Trophoblast cell (in vitro differentiated cells and primary cell): ENCODE data around the gene SEMA3F.

Experiments
- DNase-seq, 2 donors: peaks; one replicate each; pipeline ENCODE4 v3.0.0-alpha.2; 2016
- H2AFZ ChIP-seq: 2 replicates; pipeline ENCODE4 v1.6.1; 2013; ENCODE audit warnings: low read length, moderate library complexity, mild to moderate bottlenecking; ENCODE audit not compliant: insufficient read depth, poor library complexity
- H2AK5ac ChIP-seq: 2 replicates; pipeline ENCODE4 v1.6.1; 2013; ENCODE audit warnings: mild to moderate bottlenecking, low read length
- H2BK120ac ChIP-seq: 2 replicates; pipeline ENCODE4 v1.6.1; 2013; ENCODE audit warnings: low read length, mild to moderate bottlenecking, moderate library complexity; ENCODE audit not compliant: insufficient read depth, poor library complexity
- H2BK12ac ChIP-seq: 2 replicates; pipeline ENCODE4 v1.6.1; 2013; ENCODE audit warnings: mild to moderate bottlenecking, low read length, moderate library complexity
- H2BK5ac ChIP-seq: 2 replicates; pipeline ENCODE4 v1.6.1; 2013; ENCODE audit warnings: low read length, low read depth, moderate library complexity, mild to moderate bottlenecking; ENCODE audit not compliant: poor library complexity
- H3K14ac ChIP-seq: 2 replicates; pipeline ENCODE4 v1.6.1; 2013; ENCODE audit warnings: mild to moderate bottlenecking, low read length
- H3K18ac ChIP-seq: 2 replicates; pipeline ENCODE4 v1.6.1; 2013; ENCODE audit warnings: mild to moderate bottlenecking, low read length
- H3K23ac ChIP-seq: 2 replicates; pipeline ENCODE4 v1.6.1; 2013; ENCODE audit warnings: low read length
- H3K27ac ChIP-seq: 2 replicates; pipeline ENCODE4 v1.5.1; 2013; ENCODE audit warnings: low read depth, mild to moderate bottlenecking, inconsistent platforms, low read length, moderate library complexity
- H3K27me3 ChIP-seq: 2 replicates; pipeline ENCODE4 v1.6.1; 2013; ENCODE audit warnings: inconsistent platforms, mild to moderate bottlenecking, low read length, moderate library complexity; ENCODE audit not compliant: insufficient read depth
- H3K36me3 ChIP-seq, 2 experiments: 1 replicate in 1 of 2; 2 replicates in 1 of 2; pipeline ENCODE4 v1.6.1; 2013; ENCODE audit warnings: low read length in 2 of 2, mild to moderate bottlenecking in 2 of 2, moderate library complexity in 1 of 2; ENCODE audit not compliant: insufficient read depth in 2 of 2, control insufficient read depth in 1 of 2
- H3K4ac ChIP-seq: 2 replicates; pipeline ENCODE4 v1.6.1; 2013; ENCODE audit warnings: low read depth, mild to moderate bottlenecking, low read length, moderate library complexity
- H3K4me1 ChIP-seq, 2 experiments: 1 replicate in 1 of 2; 2 replicates in 1 of 2; pipeline ENCODE4 v1.6.1; 2013; ENCODE audit warnings: low read length in 2 of 2, mild to moderate bottlenecking in 2 of 2, moderate library complexity in 1 of 2; ENCODE audit not compliant: insufficient read depth in 2 of 2, control insufficient read depth in 1 of 2
- H3K4me2 ChIP-seq: 2 replicates; pipeline ENCODE4 v1.6.1; 2013; ENCODE audit warnings: inconsistent platforms, mild to moderate bottlenecking, low read length, moderate library complexity
- H3K4me3 ChIP-seq: 2 replicates; pipeline ENCODE4 v1.5.1; 2013; ENCODE audit warnings: mild to moderate bottlenecking, low read depth, low read length, inconsistent platforms
- H3K79me1 ChIP-seq: one replicate; pipeline ENCODE4 v1.6.1; 2013; ENCODE audit warnings: low read length
- H3K79me2 ChIP-seq: 2 replicates; pipeline ENCODE4 v1.6.1; 2013; ENCODE audit warnings: low read length, mild to moderate bottlenecking; ENCODE audit not compliant: control insufficient read depth, insufficient read depth, poor library complexity
- H3K9ac ChIP-seq: 2 replicates; pipeline ENCODE4 v1.6.1; 2013; ENCODE audit warnings: mild to moderate bottlenecking, low read length
- H3K9me3 ChIP-seq: 2 replicates; pipeline ENCODE4 v1.6.1; 2013; ENCODE audit warnings: low read depth, mild to moderate bottlenecking, control low read depth, inconsistent platforms, low read length; ENCODE audit not compliant: insufficient read depth
- H4K12ac ChIP-seq: 2 replicates; pipeline ENCODE4 v1.6.1; 2013; ENCODE audit warnings: low read depth, mild to moderate bottlenecking, low read length, moderate library complexity
- H4K8ac ChIP-seq: 2 replicates; pipeline ENCODE4 v1.6.1; 2013; ENCODE audit warnings: low read depth, mild to moderate bottlenecking, low read length, moderate library complexity
- H4K91ac ChIP-seq: one replicate; pipeline ENCODE4 v1.6.1; 2013; ENCODE audit warnings: low read depth, mild to moderate bottlenecking, low read length, moderate library complexity
- WGBS: extraction: QIAGEN DNeasy Blood & Tissue Kit; methylation state at CpG from one replicate; pipeline ENCODE4 v1.1.7; 2013; ENCODE audit warnings: missing lambda C conversion rate; ENCODE audit not compliant: insufficient read length, insufficient coverage; ENCODE audit errors: extremely low coverage; 5-methylcytosine and 5-hydroxymethylcytosine counted together

Gene SEMA3F

DNA sequence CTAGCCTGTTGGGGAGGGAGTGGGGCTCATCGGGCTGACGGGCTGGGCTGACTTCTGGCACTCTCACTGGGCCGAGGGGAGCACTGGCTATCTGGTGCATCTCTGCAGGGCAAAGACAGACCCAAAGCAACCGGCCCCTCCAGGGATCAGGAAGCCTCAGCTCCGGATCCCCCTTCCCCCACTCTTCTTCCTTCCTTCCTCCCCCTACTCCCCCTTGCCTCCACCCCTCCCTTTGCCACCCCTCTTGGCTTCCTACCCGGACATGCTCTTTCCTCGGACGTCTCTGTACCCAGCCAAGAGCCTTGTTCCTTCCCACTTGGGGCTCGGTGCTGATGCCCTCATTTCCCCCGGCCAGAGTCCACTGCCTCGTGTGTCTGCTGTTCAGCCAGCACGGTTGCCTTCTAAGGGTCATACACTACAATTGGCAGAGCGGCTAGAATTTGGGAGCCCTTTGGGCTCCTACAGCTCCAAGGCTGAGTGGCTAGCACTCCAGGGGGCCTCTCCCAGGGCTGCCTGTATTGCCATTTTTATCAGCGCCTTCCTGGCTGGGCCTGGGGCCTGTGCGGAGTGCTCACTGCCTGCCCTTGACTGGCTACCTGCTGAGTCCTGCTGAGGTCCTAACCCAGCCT is 10.9 kb downstream of the SEMA3F start:
- WGBS, result no CpG with 5 or more reads among the region's 15 CpGs
- H3K9me3 ChIP-seq, result peaks cover 4% of the 10 kb centered on the region
- H2AFZ ChIP-seq, result no peak overlapping the region
- no peak overlapping the region for H2BK5ac ChIP-seq
- no peak overlapping the region for H4K91ac ChIP-seq
- peak overlapping the region; percentile 42 for H3K27ac ChIP-seq
- no peak overlapping the region for H3K4ac ChIP-seq
- H3K4me2 ChIP-seq, result no peak overlapping the region
- no peak overlapping the region for H3K23ac ChIP-seq
- H2BK120ac ChIP-seq, result no peak overlapping the region
- no peaks in the 10 kb centered on the region for H3K79me2 ChIP-seq
- H3K79me1 ChIP-seq, result peaks cover 2% of the 10 kb centered on the region
- no peak overlapping the region for H4K8ac ChIP-seq
- no peak for DNase-seq
- peaks cover 13 to 16% of the 10 kb centered on the region in 2 experiments for H3K4me1 ChIP-seq
- H3K14ac ChIP-seq, result no peak overlapping the region
- no peak overlapping the region for H2AK5ac ChIP-seq
- no peak overlapping the region for H3K4me3 ChIP-seq
- H4K12ac ChIP-seq, result no peak overlapping the region
- H2BK12ac ChIP-seq, result no peak overlapping the region
- peak overlapping the region; percentile 50 for H3K18ac ChIP-seq
- H3K27me3 ChIP-seq, result no peaks in the 10 kb centered on the region
- no peak overlapping the region for H3K9ac ChIP-seq
- H3K36me3 ChIP-seq, result peaks cover 12 to 17% of the 10 kb centered on the region in 2 experiments

- Histone ChIP-seq H3K4me2 (no peak overlapping the region), H3K79me2 (no peaks in the 10 kb centered on the region), H3K4me1 (peaks cover 13 to 16% of the 10 kb centered on the region in 2 experiments), H2AK5ac (no peak overlapping the region), H3K18ac (no peak overlapping the region), H4K12ac (no peak overlapping the region), H3K4ac (no peak overlapping the region), H2BK5ac (no peak overlapping the region), H3K27ac (no peak overlapping the region), H2AFZ (no peak overlapping the region), H2BK120ac (no peak overlapping the region), H2BK12ac (no peak overlapping the region), H3K9ac (no peak overlapping the region), H4K8ac (no peak overlapping the region), H3K79me1 (peaks cover 2% of the 10 kb centered on the region), H3K36me3 (peaks cover 6 to 12% of the 10 kb centered on the region in 2 experiments), H3K27me3 (no peaks in the 10 kb centered on the region), H4K91ac (no peak overlapping the region), H3K4me3 (no peak overlapping the region), H3K14ac (no peak overlapping the region), H3K9me3 (peaks cover 3% of the 10 kb centered on the region), H3K23ac (no peak overlapping the region)
- no CpG with 5 or more reads among the region's 6 CpGs for WGBS
- no peak for DNase-seq
Measured at GRCh38 chr3:50166620-50167019, 11.5 kb downstream of the SEMA3F start.

DNA sequence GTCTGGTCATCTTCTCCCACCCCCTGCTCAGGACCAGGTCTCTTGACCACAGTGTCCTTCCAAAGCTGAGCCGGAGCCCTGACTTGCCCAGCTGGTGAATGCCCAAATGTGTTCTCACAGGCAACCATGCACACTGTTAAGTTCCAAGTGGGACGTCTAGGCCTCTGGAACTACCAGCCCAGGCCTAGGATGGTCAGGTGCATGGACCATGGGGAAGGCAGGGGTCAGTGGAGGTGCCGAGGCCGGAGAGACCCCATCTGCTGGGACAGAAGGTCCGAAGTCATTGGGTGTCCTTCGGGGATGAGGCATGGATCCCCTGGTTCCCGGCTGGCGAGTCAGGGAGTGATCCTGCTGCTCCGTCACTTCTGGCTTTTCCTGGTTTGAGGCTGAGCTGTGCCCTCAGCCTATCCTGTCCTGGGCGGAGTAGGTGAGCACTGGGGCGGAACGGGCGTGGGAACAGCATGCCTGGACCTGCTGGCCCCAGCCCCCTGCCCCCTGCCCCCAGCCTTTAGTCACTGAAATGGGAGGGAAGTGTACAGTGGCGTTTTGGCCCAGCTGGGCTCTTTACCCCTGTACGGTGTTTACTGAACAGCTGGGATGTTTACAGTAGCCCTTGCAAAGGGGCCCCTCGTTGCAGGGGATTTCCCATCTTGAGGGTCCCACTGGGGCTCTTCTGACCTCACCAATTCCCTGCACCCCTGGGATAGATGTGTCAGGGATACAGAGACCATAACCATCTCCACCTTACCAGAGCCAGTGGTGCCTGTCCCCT is 12.1 kb downstream of the SEMA3F start:
- H3K4me2 ChIP-seq, result no peak overlapping the region
- no peaks in the 10 kb centered on the region for H3K27me3 ChIP-seq
- WGBS, result no CpG with 5 or more reads among the region's 16 CpGs
- H3K14ac ChIP-seq, result no peak overlapping the region
- no peak overlapping the region for H4K12ac ChIP-seq
- no peak overlapping the region for H2BK12ac ChIP-seq
- no peak overlapping the region for H2BK5ac ChIP-seq
- no peak overlapping the region for H3K4me3 ChIP-seq
- no peak overlapping the region for H2AK5ac ChIP-seq
- no peak overlapping the region for H3K9ac ChIP-seq
- H3K27ac ChIP-seq, result no peak overlapping the region
- H4K91ac ChIP-seq, result no peak overlapping the region
- H2BK120ac ChIP-seq, result no peak overlapping the region
- H3K18ac ChIP-seq, result no peak overlapping the region
- no peak overlapping the region for H3K4ac ChIP-seq
- no peak overlapping the region for H3K23ac ChIP-seq
- peaks cover 1% of the 10 kb centered on the region for H3K9me3 ChIP-seq
- peaks cover 4 to 7% of the 10 kb centered on the region in 2 experiments for H3K36me3 ChIP-seq
- H3K4me1 ChIP-seq, result peaks cover 13 to 16% of the 10 kb centered on the region in 2 experiments
- no peak for DNase-seq
- H4K8ac ChIP-seq, result no peak overlapping the region
- H3K79me2 ChIP-seq, result no peaks in the 10 kb centered on the region
- peaks cover 2% of the 10 kb centered on the region for H3K79me1 ChIP-seq
- H2AFZ ChIP-seq, result no peak overlapping the region

DNA sequence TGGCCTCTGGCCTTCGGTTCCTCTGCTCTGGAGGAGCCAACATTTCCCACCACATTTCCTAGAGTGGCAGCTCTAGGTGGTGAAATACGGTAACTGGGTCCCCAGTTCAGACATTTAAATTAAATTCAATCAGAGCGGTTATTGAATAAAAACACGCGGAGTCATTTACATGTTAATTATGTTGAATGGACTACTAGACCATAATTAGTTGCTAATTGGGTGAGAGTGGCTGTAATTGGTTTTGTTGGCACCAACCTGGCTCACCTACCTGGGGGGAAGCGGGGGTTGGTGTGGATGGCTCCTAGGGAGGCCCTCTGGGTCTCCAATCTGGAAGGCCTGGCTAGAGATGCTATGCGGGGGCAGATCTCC is 12.7 kb downstream of the SEMA3F start:
- no peak overlapping the region for H3K4me3 ChIP-seq
- H2AK5ac ChIP-seq, result no peak overlapping the region
- no peak overlapping the region for H2BK120ac ChIP-seq
- H3K27ac ChIP-seq, result no peak overlapping the region
- H2BK12ac ChIP-seq, result no peak overlapping the region
- H3K4me1 ChIP-seq, result peaks cover 13 to 16% of the 10 kb centered on the region in 2 experiments
- no peak overlapping the region for H4K91ac ChIP-seq
- H3K4ac ChIP-seq, result no peak overlapping the region
- H3K27me3 ChIP-seq, result no peaks in the 10 kb centered on the region
- no peak overlapping the region for H2AFZ ChIP-seq
- no peak for DNase-seq
- peaks cover 2% of the 10 kb centered on the region for H3K79me1 ChIP-seq
- no peak overlapping the region for H3K23ac ChIP-seq
- H3K18ac ChIP-seq, result no peak overlapping the region
- H3K79me2 ChIP-seq, result no peaks in the 10 kb centered on the region
- no peak overlapping the region for H2BK5ac ChIP-seq
- peaks cover 4 to 5% of the 10 kb centered on the region in 2 experiments for H3K36me3 ChIP-seq
- H3K14ac ChIP-seq, result no peak overlapping the region
- H4K12ac ChIP-seq, result no peak overlapping the region
- H3K4me2 ChIP-seq, result no peak overlapping the region
- WGBS, result no CpG with 5 or more reads among the region's 7 CpGs
- peaks cover 1% of the 10 kb centered on the region for H3K9me3 ChIP-seq
- no peak overlapping the region for H4K8ac ChIP-seq
- no peak overlapping the region for H3K9ac ChIP-seq
